Measurements from ENCODE around the gene EXO1.

DNA sequence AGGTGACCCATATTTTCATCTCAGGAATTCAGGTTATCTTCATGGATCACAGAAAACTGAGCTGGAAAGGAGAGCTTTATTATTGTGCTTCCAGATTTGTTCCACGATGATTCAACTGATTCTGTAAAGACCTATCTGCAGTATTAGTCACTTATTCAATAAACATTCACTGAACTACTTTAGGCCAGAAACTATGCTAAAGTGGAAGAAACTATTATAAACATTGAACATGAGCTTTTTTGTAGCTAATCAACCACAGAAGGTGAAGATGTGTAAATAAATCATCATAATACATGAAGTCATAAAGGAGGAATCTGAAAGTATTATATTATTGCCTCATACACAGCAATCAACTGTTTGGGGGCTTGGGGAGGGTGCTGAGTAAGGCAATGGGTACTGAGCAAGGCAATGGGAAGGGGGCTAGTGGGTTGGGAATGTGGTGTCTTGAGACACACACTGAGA lies 30.6 kb upstream of the EXO1 start:
- no peak for TF ChIP-seq POLR2AphosphoS5 (IDR thresholded peaks at IDR 0.05; ENCODE audit: low read depth, low read length)
- TF ChIP-seq, protein P1, sequence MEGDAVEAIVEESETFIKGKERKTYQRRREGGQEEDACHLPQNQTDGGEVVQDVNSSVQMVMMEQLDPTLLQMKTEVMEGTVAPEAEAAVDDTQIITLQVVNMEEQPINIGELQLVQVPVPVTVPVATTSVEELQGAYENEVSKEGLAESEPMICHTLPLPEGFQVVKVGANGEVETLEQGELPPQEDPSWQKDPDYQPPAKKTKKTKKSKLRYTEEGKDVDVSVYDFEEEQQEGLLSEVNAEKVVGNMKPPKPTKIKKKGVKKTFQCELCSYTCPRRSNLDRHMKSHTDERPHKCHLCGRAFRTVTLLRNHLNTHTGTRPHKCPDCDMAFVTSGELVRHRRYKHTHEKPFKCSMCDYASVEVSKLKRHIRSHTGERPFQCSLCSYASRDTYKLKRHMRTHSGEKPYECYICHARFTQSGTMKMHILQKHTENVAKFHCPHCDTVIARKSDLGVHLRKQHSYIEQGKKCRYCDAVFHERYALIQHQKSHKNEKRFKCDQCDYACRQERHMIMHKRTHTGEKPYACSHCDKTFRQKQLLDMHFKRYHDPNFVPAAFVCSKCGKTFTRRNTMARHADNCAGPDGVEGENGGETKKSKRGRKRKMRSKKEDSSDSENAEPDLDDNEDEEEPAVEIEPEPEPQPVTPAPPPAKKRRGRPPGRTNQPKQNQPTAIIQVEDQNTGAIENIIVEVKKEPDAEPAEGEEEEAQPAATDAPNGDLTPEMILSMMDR (IDR thresholded peaks at IDR 0.05) = no peak
- no peak for TF ChIP-seq TCF7L2 (IDR thresholded peaks at IDR 0.05; ENCODE audit: low read depth, low read length)
- TF ChIP-seq REST (IDR thresholded peaks at IDR 0.05; ENCODE audit: insufficient read depth in 1 of 2, low read depth in 2 of 2, low read length in 1 of 2) = no peak
- no peak for TF ChIP-seq SIN3A (IDR thresholded peaks at IDR 0.05; ENCODE audit: borderline replicate concordance, insufficient read depth, low read depth, low read length)
